ENCODE data around the gene SSC4D.
"Not testable (repeated sequence)": the region's sequence is repeated elsewhere in the genome, so short reads cannot be mapped to it uniquely, and the experiment has no call there.

The SSC4D gene

DNA sequence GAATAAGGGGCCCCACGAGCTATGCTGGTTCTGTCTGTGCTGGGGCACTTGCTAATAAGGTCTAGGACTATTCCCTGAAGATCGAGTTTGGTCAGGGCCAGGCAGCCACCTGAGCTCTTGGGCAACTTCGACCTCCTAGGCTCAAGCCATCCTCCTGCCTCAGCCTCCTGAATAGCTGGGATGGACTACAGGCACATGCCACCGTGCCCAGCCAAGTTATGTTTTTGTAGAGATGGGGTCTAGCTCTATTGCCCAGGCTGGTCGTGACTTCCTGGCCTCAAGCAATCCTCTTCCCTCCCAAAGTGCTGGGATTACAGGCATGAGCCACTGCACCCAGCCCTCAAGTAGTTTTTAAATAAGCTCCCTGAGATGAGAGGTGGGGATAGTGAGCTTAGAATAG, 18.1 kb upstream of the SSC4D start:
- Mint-ChIP-seq H3K9me3 (no peaks in the 10 kb centered on the region), H3K4me1 (peaks cover 15% of the 10 kb centered on the region), H3K4me3 (no peak overlapping the region), H3K36me3 (no peaks in the 10 kb centered on the region), H3K27ac (peak overlapping the region; percentile 76)
- DNase-seq (ENCODE audit: low spot score in 2 of 2) (no peak), ATAC-seq (no peak)

DNA sequence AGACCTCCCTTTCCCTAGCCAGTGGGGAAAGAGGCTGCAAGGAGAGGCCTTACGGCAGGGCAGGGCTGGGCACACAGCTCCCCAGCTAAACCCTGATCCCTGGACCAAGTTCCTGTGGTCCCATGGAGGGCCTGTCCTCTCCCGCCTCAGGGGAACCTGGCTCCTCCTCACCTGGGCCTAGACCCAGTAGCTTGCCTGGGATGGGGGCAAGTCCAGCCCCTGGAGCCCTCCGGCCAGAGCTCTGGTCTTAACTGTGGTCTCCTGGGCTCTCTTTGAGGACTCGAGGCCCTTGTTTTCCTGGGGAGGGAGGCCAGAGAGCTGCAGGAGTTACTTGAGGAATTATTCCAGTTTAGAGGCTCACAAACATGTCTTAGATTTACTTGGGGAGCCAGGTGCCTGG, 16.7 kb upstream of the SSC4D start:
- ATAC-seq: no peak

DNA sequence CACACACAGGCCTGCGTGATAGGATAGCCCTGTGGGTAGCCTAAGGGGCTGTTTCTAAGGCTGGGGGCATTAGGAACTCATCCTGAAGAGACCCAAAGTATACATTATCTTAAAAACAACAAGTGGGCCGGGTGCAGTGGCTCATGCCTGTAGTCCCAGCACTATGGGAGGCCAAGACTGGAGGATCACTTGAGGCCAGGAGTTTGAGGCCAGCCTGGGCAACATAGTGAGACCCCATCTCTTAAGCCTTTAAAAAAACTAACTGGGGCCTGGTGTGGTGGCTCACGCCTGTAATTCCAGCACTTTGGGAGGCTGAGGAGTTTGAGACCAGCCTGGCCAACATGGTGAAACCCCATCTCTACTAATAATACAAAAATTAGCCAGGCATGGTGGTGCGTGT, 16.1 kb upstream of the SSC4D start:
- H3K27ac Mint-ChIP-seq; H3K4me3 Mint-ChIP-seq; DNase-seq (ENCODE audit: low spot score in 2 of 2); H3K36me3 Mint-ChIP-seq; ATAC-seq; H3K9me3 Mint-ChIP-seq: not testable (repeated sequence)
- peaks cover 15% of the 10 kb centered on the region for H3K4me1 Mint-ChIP-seq

More for the DNA sequence above, 16.7 kb upstream of the SSC4D start:
- no peak for DNase-seq (ENCODE audit: low spot score in 2 of 2)
- no peak overlapping the region for H3K4me3 Mint-ChIP-seq
- H3K9me3 Mint-ChIP-seq: no peaks in the 10 kb centered on the region
- H3K36me3 Mint-ChIP-seq: no peaks in the 10 kb centered on the region
- no peak overlapping the region for H3K27ac Mint-ChIP-seq
- peaks cover 15% of the 10 kb centered on the region for H3K4me1 Mint-ChIP-seq

DNA sequence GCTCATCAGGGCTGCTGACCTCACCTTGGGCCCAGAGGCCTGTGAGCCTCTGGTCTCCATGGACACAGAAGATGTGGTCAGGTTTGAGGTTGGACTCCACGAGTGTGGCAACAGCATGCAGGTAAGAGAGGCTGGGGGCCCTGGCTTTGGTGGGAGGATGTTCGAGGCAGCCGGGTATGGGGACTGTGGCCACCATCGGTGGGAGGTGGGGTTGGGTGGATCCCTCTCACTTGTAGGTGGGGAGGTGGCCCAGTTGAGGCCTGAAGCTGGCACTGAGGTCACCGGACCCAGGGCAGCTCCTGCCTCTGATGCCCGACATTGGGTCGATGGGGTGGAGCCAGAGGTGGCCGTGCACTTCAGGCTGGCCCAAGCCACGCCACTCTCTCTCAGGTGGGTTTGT, 15.7 kb upstream of the SSC4D start:
- Mint-ChIP-seq H3K27ac (peak overlapping the region; percentile 35), H3K4me1 (peaks cover 15% of the 10 kb centered on the region)

DNA sequence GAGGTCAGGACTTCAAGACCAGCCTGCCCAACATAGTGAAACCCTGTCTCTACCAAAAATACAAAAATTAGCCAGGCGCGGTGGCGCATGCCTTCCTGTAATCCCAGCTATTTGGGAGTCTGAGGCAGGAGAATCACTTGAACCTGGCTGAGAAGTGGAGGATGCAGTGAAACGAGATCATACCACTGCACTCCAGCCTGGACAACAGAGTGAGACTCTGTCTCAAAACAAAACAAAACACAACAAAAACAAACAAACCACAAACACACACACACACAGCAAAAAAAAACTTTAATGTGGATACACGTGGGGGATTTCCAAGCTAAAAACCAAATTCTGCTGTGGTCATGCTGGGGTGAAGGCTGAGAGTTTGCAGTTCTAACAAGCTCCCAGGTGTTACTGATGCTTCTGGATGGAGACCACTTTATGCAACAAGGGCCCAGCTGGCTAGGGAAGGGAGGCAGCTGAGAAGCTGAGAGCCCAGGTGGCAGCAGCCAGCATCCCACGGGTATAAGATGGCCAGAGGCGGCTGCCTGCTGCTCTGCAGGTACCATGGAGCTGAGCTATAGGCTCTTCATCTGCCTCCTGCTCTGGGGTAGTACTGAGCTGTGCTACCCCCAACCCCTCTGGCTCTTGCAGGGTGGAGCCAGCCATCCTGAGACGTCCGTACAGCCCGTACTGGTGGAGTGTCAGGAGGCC, 15.1 kb upstream of the SSC4D start, which contains the start of gene ZP3:
TSS of gene ZP3 (plus strand) at position 538 of the 699 bp plus-strand sequence. CDS start at position 553, 15 bp downstream.
- peak; percentile 62 for ATAC-seq
- no peak within 1 kb of the TSS for H3K4me3 Mint-ChIP-seq
- H3K9me3 Mint-ChIP-seq: no peaks in the 10 kb centered on the region
- H3K4me1 Mint-ChIP-seq: peaks cover 15% of the 10 kb centered on the region
- H3K36me3 Mint-ChIP-seq: no peaks in the 10 kb centered on the region
- no peak for DNase-seq (ENCODE audit: low spot score in 2 of 2)
- peak within 1 kb of the TSS; percentile 35 for H3K27ac Mint-ChIP-seq

More for the DNA sequence above, 15.7 kb upstream of the SSC4D start:
- Mint-ChIP-seq H3K36me3 (no peaks in the 10 kb centered on the region), H3K9me3 (no peaks in the 10 kb centered on the region), H3K4me3 (no peak overlapping the region)
- ATAC-seq (peak; percentile 3), DNase-seq (ENCODE audit: low spot score in 2 of 2) (no peak)

DNA sequence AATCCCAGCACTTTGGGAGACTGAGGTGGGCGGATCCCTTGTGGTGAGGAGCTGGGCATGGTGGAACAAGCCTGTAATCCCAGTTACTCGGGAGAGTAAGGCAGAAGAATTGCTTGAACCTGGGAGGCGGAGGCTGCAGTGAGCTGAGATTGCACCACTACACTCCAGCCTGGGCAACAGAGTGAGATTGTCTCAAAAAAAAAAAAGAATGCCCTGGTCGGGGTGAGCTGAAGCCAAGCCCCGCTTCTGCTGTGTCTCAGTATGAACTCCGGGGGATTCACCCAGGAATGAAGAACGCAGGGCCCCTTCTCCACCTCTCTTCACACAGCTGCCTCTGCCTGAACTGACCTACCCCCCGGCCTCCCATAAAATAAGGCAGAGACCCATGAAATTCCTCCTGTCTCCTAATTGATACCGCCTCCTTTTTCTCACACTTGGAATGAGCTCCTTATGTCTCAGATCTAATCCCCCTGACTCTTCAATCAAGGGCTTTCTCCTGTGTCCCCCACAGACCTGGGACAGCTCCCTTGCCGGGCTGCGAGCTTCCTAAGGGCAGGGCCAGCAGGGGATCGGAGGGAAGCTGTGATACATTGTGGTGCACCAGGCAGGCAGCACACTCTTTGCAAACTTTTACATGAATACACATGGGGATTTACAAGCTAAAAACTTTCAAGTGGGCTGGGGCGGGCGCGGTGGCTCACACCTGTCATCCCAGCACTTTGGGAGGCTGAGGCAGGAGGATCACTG, 14.3 kb upstream of the SSC4D start:
- Mint-ChIP-seq H3K9me3 (no peaks in the 10 kb centered on the region), H3K27ac (peak overlapping the region; percentile 35), H3K36me3 (no peaks in the 10 kb centered on the region), H3K4me1 (peaks cover 15% of the 10 kb centered on the region), H3K4me3 (no peak overlapping the region)
- ATAC-seq (no peak), DNase-seq (ENCODE audit: low spot score in 2 of 2) (no peak)

DNA sequence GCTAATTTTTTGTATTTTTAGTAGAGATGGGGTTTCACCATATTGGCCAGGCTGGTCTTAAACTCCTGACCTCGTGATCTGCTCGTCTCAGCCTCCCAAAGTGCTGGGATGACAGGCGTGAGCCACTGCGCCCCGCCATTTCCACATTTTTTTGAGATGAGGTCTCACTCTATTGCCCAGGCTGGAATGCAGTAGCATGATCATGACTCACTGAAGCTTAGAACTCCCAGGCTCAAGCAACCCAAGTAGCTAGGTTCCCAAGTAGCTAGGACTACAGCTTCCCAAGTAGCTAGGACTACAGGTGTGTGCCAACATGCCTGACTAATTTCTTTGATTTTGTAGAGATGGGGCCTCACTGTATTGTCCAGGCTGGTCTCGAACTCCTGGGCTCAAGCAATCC, 11.6 kb upstream of the SSC4D start:
- not testable (repeated sequence) for DNase-seq (ENCODE audit: low spot score in 2 of 2); H3K4me3 Mint-ChIP-seq; ATAC-seq; H3K27ac Mint-ChIP-seq; H3K36me3 Mint-ChIP-seq; H3K9me3 Mint-ChIP-seq
- peaks cover 15% of the 10 kb centered on the region for H3K4me1 Mint-ChIP-seq

DNA sequence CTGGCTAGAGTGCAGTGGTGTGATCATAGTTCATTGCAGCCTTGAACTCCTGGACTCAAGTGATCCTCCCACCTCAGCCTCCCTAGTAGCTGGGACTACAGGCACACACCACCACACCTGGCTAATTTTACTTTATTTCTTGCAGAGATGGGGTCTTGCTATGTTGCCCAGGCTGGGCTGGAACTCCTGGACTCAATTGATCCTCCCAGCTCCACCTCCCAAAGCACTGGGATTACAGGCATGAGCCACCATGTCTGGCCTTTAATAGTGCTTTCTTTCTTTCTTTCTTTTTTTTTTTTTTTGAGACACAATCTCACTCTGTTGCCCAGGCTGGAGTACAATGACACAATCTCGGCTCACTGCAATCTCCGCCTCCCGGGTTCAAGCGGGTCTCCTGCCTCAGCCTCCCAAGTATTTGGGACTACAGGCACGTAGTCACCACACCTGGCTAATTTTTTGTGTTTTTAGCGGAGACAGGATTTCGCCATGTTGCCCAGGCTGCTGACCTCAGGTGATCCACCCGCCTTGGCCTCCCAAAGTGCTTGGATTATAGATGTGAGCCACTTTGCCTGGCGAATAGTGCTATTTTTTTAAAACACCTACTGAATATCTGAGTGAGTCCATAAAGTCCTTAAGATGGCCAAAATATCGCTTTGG, 8.3 kb upstream of the SSC4D start:
- not testable (repeated sequence) for H3K9me3 Mint-ChIP-seq; H3K4me1 Mint-ChIP-seq; DNase-seq (ENCODE audit: low spot score in 2 of 2); ATAC-seq; H3K4me3 Mint-ChIP-seq; H3K27ac Mint-ChIP-seq; H3K36me3 Mint-ChIP-seq

DNA sequence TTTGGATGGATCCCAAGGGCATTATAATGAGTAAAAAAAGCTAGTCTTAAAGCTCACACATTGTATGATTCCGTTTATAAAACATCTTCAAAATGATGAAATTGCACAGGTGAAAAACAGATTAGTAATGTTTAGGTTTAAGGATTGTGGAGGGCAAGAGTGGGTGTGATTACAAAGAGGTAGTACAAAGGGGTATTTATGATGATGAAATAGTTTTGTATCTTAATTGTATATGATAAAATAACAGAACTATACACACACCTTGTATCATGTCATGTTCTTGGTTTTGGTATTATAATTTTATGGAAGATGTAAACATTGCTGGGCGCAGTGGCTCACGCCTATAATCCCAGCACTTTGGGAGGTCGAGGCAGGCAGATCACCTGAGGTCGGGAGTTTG, 2.8 kb upstream of the SSC4D start:
- H3K9me3 Mint-ChIP-seq: no peaks in the 10 kb centered on the region
- H3K4me3 Mint-ChIP-seq: no peak overlapping the region
- DNase-seq (ENCODE audit: low spot score in 2 of 2) (no peak), ATAC-seq (no peak)
- H3K27ac Mint-ChIP-seq: no peak overlapping the region
- H3K4me1 Mint-ChIP-seq: no peaks in the 10 kb centered on the region
- H3K36me3 Mint-ChIP-seq: no peaks in the 10 kb centered on the region

DNA sequence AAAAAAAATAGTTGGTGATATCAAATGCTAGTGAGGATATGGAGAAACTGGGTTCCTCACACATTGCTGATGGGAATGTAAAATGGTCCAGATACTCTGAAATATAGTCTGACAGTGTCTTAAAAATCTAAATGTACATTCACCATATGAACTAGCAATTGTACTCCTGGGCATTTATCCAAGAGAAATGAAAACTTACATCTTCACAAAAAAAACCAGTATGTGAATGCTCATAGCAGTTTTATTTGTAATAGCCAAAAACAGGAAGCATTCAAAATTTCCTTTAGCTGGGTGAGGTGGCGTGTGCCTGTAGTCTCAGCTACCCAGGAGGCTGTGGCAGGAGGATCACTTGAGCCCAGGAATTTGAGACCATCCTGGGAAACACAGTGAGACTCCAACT, 2.1 kb upstream of the SSC4D start:
- no peaks in the 10 kb centered on the region for H3K4me1 Mint-ChIP-seq
- H3K4me3 Mint-ChIP-seq: no peak overlapping the region
- no peaks in the 10 kb centered on the region for H3K36me3 Mint-ChIP-seq
- ATAC-seq: no peak
- H3K27ac Mint-ChIP-seq: peak overlapping the region; percentile 70
- no peak for DNase-seq (ENCODE audit: low spot score in 2 of 2)
- H3K9me3 Mint-ChIP-seq: no peaks in the 10 kb centered on the region

DNA sequence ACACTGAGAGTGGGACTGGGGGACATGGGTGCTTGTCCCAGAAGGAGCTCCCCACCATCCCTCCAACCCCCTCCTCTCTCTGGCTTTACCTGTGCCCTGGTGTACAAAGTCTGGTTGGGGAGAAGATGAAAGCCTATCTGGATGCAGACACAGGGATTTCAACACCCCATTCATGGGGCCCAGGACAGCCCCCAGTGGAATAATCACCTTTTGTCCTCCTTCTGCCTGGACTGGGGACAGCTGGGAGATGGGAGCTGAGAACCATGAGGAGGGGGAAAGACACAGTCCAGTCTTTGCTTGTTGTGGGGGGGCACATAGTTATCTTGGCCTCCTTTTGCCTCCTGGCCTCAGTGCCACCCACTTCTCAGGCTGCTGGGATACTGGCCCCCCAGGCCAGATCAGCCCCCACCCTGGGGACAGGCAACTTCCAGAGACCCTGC, 1.4 kb downstream of the SSC4D start:
- H3K4me3 Mint-ChIP-seq: no peak overlapping the region
- no peaks in the 10 kb centered on the region for H3K9me3 Mint-ChIP-seq
- no peak for ATAC-seq

DNA sequence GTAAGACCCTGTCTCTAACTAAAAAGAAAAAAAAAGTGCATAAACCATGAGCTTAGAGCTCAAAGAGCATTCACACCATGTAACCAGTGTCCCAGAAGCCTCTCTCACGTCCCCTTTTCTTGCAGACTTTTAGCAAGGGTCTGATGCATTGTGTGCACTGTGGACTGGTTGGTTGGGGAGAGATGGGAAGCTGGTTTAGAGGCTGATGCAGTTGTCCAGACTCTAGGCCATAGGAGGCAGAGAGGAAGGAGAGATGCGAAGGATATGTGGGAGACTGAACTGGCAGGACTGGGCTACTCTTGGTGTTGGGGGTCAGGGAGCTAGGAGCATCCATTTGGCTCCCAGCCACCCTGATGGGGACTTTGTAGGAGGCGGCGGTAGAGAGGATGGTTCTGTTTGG, 1.8 kb downstream of the SSC4D start:
- Mint-ChIP-seq H3K9me3 (no peaks in the 10 kb centered on the region), H3K27ac (no peak overlapping the region), H3K36me3 (no peaks in the 10 kb centered on the region), H3K4me1 (no peaks in the 10 kb centered on the region), H3K4me3 (no peak overlapping the region)
- no peak for DNase-seq (ENCODE audit: low spot score in 2 of 2)
- no peak for ATAC-seq

More for the DNA sequence above, 1.4 kb downstream of the SSC4D start:
- Mint-ChIP-seq H3K27ac (peak overlapping the region; percentile 53), H3K36me3 (no peaks in the 10 kb centered on the region), H3K4me1 (no peaks in the 10 kb centered on the region)
- no peak for DNase-seq (ENCODE audit: low spot score in 2 of 2)

DNA sequence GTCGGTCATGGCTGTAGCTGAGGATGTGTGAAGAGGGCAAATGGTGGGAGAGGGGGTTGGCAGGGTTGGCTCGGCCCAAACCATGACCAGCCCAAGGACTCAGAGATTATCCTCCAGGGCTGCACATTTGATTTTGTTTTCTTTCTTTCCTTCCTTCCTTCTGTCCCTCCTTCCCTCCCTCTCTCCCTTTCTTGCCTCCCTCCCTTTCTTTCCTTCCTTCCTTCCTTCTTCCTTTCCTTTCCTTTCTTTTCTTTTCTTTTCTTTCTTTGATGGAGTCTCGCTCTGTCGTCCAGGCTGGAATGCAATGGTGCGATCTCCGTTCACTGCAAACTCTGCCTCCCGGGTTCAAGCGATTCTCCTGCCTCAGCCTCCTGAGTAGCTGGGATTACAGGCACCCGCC, 3.8 kb downstream of the SSC4D start:
- DNase-seq (ENCODE audit: low spot score in 2 of 2): no peak
- ATAC-seq: no peak
- Mint-ChIP-seq H3K4me3 (no peak overlapping the region), H3K4me1 (no peaks in the 10 kb centered on the region), H3K36me3 (no peaks in the 10 kb centered on the region), H3K9me3 (no peaks in the 10 kb centered on the region), H3K27ac (no peak overlapping the region)

DNA sequence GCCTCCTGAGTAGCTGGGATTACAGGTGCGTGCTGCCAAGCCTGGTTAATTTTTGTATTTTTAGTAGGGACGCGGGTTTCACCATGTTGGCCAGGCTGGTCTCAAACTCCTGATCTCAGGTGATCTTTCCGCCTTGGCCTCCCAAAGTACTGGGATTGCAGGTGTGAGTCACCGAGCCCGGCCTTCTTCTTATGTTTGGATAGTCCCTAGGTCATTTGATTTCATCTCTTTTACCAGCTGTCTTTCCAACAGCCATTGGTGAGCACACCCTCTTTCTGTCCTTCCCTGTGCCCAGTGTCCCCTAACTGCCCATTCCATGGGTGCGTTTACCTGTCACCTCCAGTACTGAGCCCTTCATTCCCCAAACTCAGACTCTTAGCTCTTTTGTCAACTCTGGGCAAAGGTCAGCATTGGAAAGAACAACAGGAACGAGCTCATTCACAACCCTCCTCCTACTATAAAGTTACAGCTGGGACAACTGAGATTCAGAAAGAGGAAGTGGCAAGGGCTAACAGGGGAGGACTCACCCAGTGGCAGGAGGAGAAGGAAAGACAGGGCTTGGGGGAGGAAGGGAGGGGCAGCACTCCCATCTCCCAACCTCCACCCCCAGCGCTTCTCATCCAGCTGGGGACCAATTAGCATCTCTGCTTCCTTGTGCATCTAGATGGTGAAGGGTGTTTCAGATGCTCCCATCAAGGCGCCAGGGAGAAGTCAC, 5.6 kb downstream of the SSC4D start:
- Mint-ChIP-seq H3K4me3 (no peak overlapping the region), H3K27ac (peak overlapping the region; percentile 33)
- ATAC-seq: no peak

DNA sequence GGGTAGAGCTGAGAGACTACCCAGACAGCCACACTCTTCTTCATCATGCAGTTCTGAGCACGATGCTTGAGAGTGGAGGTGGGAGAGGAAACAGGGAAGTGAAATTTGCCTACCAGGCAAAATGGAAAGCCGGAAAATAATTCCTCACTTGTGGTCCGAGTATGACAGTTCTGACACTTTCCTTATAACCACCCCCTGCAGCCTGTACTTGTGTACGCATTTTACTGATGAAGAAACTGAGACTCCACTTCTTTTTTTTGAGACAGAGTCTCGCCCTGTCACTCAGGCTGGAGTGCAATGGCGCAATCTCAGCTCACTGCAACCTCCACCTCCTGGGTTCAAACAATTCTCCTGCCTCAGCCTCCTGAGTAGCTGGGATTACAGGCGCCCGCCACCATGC, 6.4 kb downstream of the SSC4D start:
- not testable (repeated sequence) for DNase-seq (ENCODE audit: low spot score in 2 of 2); H3K4me1 Mint-ChIP-seq; H3K27ac Mint-ChIP-seq; ATAC-seq; H3K36me3 Mint-ChIP-seq; H3K9me3 Mint-ChIP-seq; H3K4me3 Mint-ChIP-seq

More for the DNA sequence above, 5.6 kb downstream of the SSC4D start:
- Mint-ChIP-seq H3K36me3 (no peaks in the 10 kb centered on the region), H3K9me3 (no peaks in the 10 kb centered on the region), H3K4me1 (no peaks in the 10 kb centered on the region)
- DNase-seq (ENCODE audit: low spot score in 2 of 2): no peak
